H9 (cell line): ENCODE data around the gene STK31. TPM values are rescaled to one million over a fixed set of nuclear protein-coding genes. Genes with fewer than 3 reads are reported as not detected.

Source experiments
- DNase-seq: peaks from one replicate; pipeline ENCODE4 v3.0.0-alpha.2; 2017
- H2AFZ ChIP-seq: one replicate; pipeline ENCODE4 v1.6.1; 2013; ENCODE audit warnings: mild to moderate bottlenecking, low read length, control low read depth, moderate library complexity
- H2AK5ac ChIP-seq: 2 replicates; pipeline ENCODE4 v1.6.1; 2013; ENCODE audit warnings: low read length, control low read depth, mixed read lengths; ENCODE audit not compliant: insufficient read length
- H2BK120ac ChIP-seq: one replicate; pipeline ENCODE4 v1.6.1; 2013; ENCODE audit warnings: low read depth, mild to moderate bottlenecking, low read length, control low read depth, inconsistent platforms; ENCODE audit not compliant: poor library complexity, severe bottlenecking
- H2BK12ac ChIP-seq: 2 replicates; pipeline ENCODE4 v1.6.1; 2013; ENCODE audit warnings: low read length, control low read depth, mixed read lengths, low read depth; ENCODE audit not compliant: insufficient read length
- H2BK15ac ChIP-seq: 2 replicates; pipeline ENCODE4 v1.6.1; 2013; ENCODE audit warnings: low read depth, low read length, control low read depth
- H2BK20ac ChIP-seq: one replicate; pipeline ENCODE4 v1.6.1; 2013; ENCODE audit warnings: low read depth, mild to moderate bottlenecking, low read length, control low read depth, inconsistent platforms; ENCODE audit not compliant: poor library complexity, severe bottlenecking
- H2BK5ac ChIP-seq: 2 replicates; pipeline ENCODE4 v1.6.1; 2013; ENCODE audit warnings: low read length, control low read depth, mixed read lengths; ENCODE audit not compliant: insufficient read length
- H3K14ac ChIP-seq: 2 replicates; pipeline ENCODE4 v1.6.1; 2013; ENCODE audit warnings: low read length, control low read depth; ENCODE audit not compliant: insufficient read depth
- H3K18ac ChIP-seq: 2 replicates; pipeline ENCODE4 v1.6.1; 2013; ENCODE audit warnings: low read depth, mild to moderate bottlenecking, mixed read lengths, low read length, control low read depth; ENCODE audit not compliant: insufficient read length
- H3K23ac ChIP-seq: 2 replicates; pipeline ENCODE4 v1.6.1; 2013; ENCODE audit warnings: low read length, control low read depth, mixed read lengths, low read depth; ENCODE audit not compliant: insufficient read length
- H3K23me2 ChIP-seq: 2 replicates; pipeline ENCODE4 v1.6.1; 2013; ENCODE audit warnings: low read depth, mild to moderate bottlenecking, mixed read lengths, low read length, control low read depth; ENCODE audit not compliant: insufficient read length, poor library complexity, severe bottlenecking
- H3K27ac ChIP-seq: 2 replicates; pipeline ENCODE4 v1.5.1; 2013; ENCODE audit warnings: low read length, control low read depth, mixed read lengths, low read depth; ENCODE audit not compliant: insufficient read length
- H3K27me3 ChIP-seq: 2 replicates; pipeline ENCODE4 v1.6.1; 2013; ENCODE audit warnings: low read length, control low read depth, inconsistent platforms; ENCODE audit not compliant: insufficient read depth
- H3K4ac ChIP-seq: 2 replicates; pipeline ENCODE4 v1.6.1; 2013; ENCODE audit warnings: low read depth, mild to moderate bottlenecking, control low read depth, inconsistent platforms, low read length, moderate library complexity
- H3K4me1 ChIP-seq: 2 replicates; pipeline ENCODE4 v1.6.1; 2013; ENCODE audit warnings: low read length, control low read depth, inconsistent platforms; ENCODE audit not compliant: insufficient read depth
- H3K4me2 ChIP-seq: 2 replicates; pipeline ENCODE4 v1.6.1; 2013; ENCODE audit warnings: low read length, control low read depth, mixed read lengths; ENCODE audit not compliant: insufficient read length, insufficient read depth
- H3K56ac ChIP-seq: 2 replicates; pipeline ENCODE4 v1.6.1; 2013; ENCODE audit warnings: low read depth, mild to moderate bottlenecking, mixed read lengths, low read length, control low read depth; ENCODE audit not compliant: insufficient read length
- H3K79me1 ChIP-seq: 2 replicates; pipeline ENCODE4 v1.6.1; 2013; ENCODE audit warnings: low read depth, mild to moderate bottlenecking, moderate library complexity, low read length, control low read depth, inconsistent platforms; ENCODE audit not compliant: insufficient read depth, poor library complexity, severe bottlenecking
- H3K79me2 ChIP-seq: 2 replicates; pipeline ENCODE4 v1.6.1; 2013; ENCODE audit warnings: low read length, control low read depth, inconsistent platforms; ENCODE audit not compliant: insufficient read depth
- H3K9ac ChIP-seq: 2 replicates; pipeline ENCODE4 v1.6.1; 2013; ENCODE audit warnings: low read length, control low read depth, mixed read lengths; ENCODE audit not compliant: insufficient read length; ENCODE audit errors: extremely low read depth
- H3K9me3 ChIP-seq: one replicate; pipeline ENCODE4 v1.6.1; 2013; ENCODE audit warnings: low read depth, low read length, inconsistent platforms; ENCODE audit not compliant: control insufficient read depth
- H3T11ph ChIP-seq: one replicate; pipeline ENCODE4 v1.6.1; 2013; ENCODE audit warnings: mild to moderate bottlenecking, low read length, control low read depth, inconsistent platforms
- H4K20me1 ChIP-seq: one replicate; pipeline ENCODE4 v1.6.1; 2013; ENCODE audit not compliant: control insufficient read depth, insufficient read length, insufficient read depth
- H4K5ac ChIP-seq: 2 replicates; pipeline ENCODE4 v1.6.1; 2013; ENCODE audit warnings: low read depth, mild to moderate bottlenecking, mixed read lengths, low read length, control low read depth; ENCODE audit not compliant: insufficient read length
- H4K8ac ChIP-seq: replicated peaks from 2 replicates; pipeline ENCODE4 v1.6.1; 2013; ENCODE audit warnings: low read length, control low read depth, mixed read lengths, low read depth; ENCODE audit not compliant: insufficient read length
- H4K91ac ChIP-seq: 2 replicates; pipeline ENCODE4 v1.6.1; 2013; ENCODE audit warnings: low read depth, mild to moderate bottlenecking, moderate library complexity, mixed read lengths, low read length, control low read depth; ENCODE audit not compliant: insufficient read length
- H3K27ac Mint-ChIP-seq, 3 experiments: 2 replicates in 2 of 3; 3 replicates in 1 of 3; pipeline ENCODE4 v1.8.0; 2020 to 2021; ENCODE audit warnings: mixed read lengths in 3 of 3, mild to moderate bottlenecking in 1 of 3, moderate library complexity in 1 of 3
- H3K27me3 Mint-ChIP-seq: 2 replicates; pipeline ENCODE4 v1.8.0; 2021; ENCODE audit warnings: low read depth, mild to moderate bottlenecking, moderate library complexity, mixed read lengths
- H3K36me3 Mint-ChIP-seq, 3 experiments: 2 replicates in 2 of 3; 3 replicates in 1 of 3; pipeline ENCODE4 v1.8.0; 2020 to 2021; ENCODE audit warnings: low read depth in 3 of 3, mixed read lengths in 3 of 3; ENCODE audit not compliant: insufficient read depth in 1 of 3
- H3K4me1 Mint-ChIP-seq, 2 experiments: 2 replicates each; pipeline ENCODE4 v1.8.0; 2020; ENCODE audit warnings: mixed read lengths in 2 of 2
- H3K4me3 Mint-ChIP-seq, 2 experiments: 2 replicates in 1 of 2; 3 replicates in 1 of 2; pipeline ENCODE4 v1.8.0; 2020 to 2021; ENCODE audit warnings: mild to moderate bottlenecking in 2 of 2, mixed read lengths in 2 of 2, moderate library complexity in 1 of 2
- H3K9me3 Mint-ChIP-seq, 2 experiments: 2 replicates in 1 of 2; 3 replicates in 1 of 2; pipeline ENCODE4 v1.8.0; 2020; ENCODE audit warnings: mild to moderate bottlenecking in 2 of 2, mixed read lengths in 2 of 2, moderate library complexity in 1 of 2
- WGBS: extraction: QIAGEN DNeasy Blood & Tissue Kit; methylation state at CpG from one replicate; pipeline ENCODE4 v1.1.7; 2013; ENCODE audit warnings: missing lambda C conversion rate, low lambda C conversion rate, mixed read lengths; ENCODE audit not compliant: insufficient read length; ENCODE audit errors: extremely low coverage; 5-methylcytosine and 5-hydroxymethylcytosine counted together
- total RNA-seq: library from RNA; stranded (reverse); gene quantifications from 2 replicates; pipeline ENCODE4 v1.2.1, GENCODE V29; 2021
- TF ChIP-seq, protein P1 (sequence below): fragments of 200-600 bp; sonication (generic); conservative IDR thresholded peaks from 3 replicates; pipeline ENCODE4 v1.8.0; 2021; ENCODE audit warnings: antibody characterized with exemption, mild to moderate bottlenecking

Gene STK31
- total RNA-seq, 1 experiment from 2014 or later, result 0.24 TPM

- Histone ChIP-seq H3K79me1 (peaks cover 2% of the 10 kb centered on the region), H3K56ac (no peak overlapping the region), H2BK120ac (no peak overlapping the region), H3T11ph (no peak overlapping the region), H4K5ac (no peak overlapping the region), H3K4ac (no peak overlapping the region), H3K4me2 (no peak overlapping the region), H2AFZ (no peak overlapping the region), H3K14ac (no peak overlapping the region), H3K18ac (no peak overlapping the region), H4K91ac (no peak overlapping the region), H4K8ac (no peak overlapping the region), H3K9ac (no peak overlapping the region), H3K23ac (no peak overlapping the region), H3K4me1 (no peaks in the 10 kb centered on the region), H3K27ac (no peak overlapping the region), H2BK5ac (no peak overlapping the region), H2AK5ac (no peak overlapping the region), H2BK15ac (no peak overlapping the region), H3K27me3 (no peaks in the 10 kb centered on the region), H3K9me3 (no peaks in the 10 kb centered on the region), H3K23me2 (no peaks in the 10 kb centered on the region), H2BK20ac (no peak overlapping the region), H3K79me2 (no peaks in the 10 kb centered on the region; the same call in 1 of the 2 replicates), H2BK12ac (no peak overlapping the region), H4K20me1 (no peaks in the 10 kb centered on the region)
- Mint-ChIP-seq H3K27me3 (no peaks in the 10 kb centered on the region), H3K36me3 (peaks cover 44 to 59% (median 47%) of the 10 kb centered on the region in 3 experiments), H3K9me3 (peaks cover 2 to 4% of the 10 kb centered on the region in 2 experiments; a peak in 3 of 5 replicates), H3K4me3 (no peak overlapping the region), H3K27ac (no peak overlapping the region), H3K4me1 (peaks cover 4 to 5% of the 10 kb centered on the region in 2 experiments)
- no peak for DNase-seq
- TF ChIP-seq, protein P1, sequence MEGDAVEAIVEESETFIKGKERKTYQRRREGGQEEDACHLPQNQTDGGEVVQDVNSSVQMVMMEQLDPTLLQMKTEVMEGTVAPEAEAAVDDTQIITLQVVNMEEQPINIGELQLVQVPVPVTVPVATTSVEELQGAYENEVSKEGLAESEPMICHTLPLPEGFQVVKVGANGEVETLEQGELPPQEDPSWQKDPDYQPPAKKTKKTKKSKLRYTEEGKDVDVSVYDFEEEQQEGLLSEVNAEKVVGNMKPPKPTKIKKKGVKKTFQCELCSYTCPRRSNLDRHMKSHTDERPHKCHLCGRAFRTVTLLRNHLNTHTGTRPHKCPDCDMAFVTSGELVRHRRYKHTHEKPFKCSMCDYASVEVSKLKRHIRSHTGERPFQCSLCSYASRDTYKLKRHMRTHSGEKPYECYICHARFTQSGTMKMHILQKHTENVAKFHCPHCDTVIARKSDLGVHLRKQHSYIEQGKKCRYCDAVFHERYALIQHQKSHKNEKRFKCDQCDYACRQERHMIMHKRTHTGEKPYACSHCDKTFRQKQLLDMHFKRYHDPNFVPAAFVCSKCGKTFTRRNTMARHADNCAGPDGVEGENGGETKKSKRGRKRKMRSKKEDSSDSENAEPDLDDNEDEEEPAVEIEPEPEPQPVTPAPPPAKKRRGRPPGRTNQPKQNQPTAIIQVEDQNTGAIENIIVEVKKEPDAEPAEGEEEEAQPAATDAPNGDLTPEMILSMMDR, result no peak
- WGBS, result no CpG with 5 or more reads among the region's 4 CpGs
Measured at GRCh38 chr7:23689165-23689564, 20.9 kb upstream of the STK31 start.
